Spleen (tissue), 7 donors: ENCODE data around the gene CHCHD6.

Source experiments
- CTCF ChIP-seq, 11 experiments: fragments of 200-600 bp in 7 of 11; fragments of 450-650 bp in 4 of 11; sonication (generic) in 4 of 11; IDR thresholded peaks in 8 of 11; conservative IDR thresholded peaks in 3 of 11; 1 replicate in 7 of 11; 2 replicates in 4 of 11; pipeline versions ENCODE4 v1.4.0 to v1.8.0; 2016 to 2021; ENCODE audit warnings: antibody characterized with exemption in 11 of 11, inconsistent platforms in 4 of 11, mild to moderate bottlenecking in 1 of 11
- POLR2A ChIP-seq, 3 donors: fragments of 450-650 bp; IDR thresholded peaks; one replicate each; pipeline ENCODE4 v1.5.1; 2017; ENCODE audit warnings: antibody characterized with exemption in 3 of 3, mild to moderate bottlenecking in 1 of 3
- donor health status: DM: no; HTN: no; CAD: no; lungs with moderate emphysema.
- donor health status: DM: no; HTN: no; CAD: no.
- donor health status: DM: no; HTN: no; CAD: no.

GRCh38 chr3:126747768-126748167 is 43.7 kb downstream of the CHCHD6 start:
- TF ChIP-seq CTCF (IDR thresholded peaks at IDR 0.05 in 8 of 11, conservative IDR thresholded peaks at IDR 0.05 in 3 of 11) (no peak), POLR2A (IDR thresholded peaks at IDR 0.05) (no peak)
